GM10248 (cell line): ENCODE results near the gene PPP1R14C.
"Not testable (repeated sequence)": the region's sequence is repeated elsewhere in the genome, so short reads cannot be mapped to it uniquely, and the experiment has no call there.

Source experiments
- CTCF ChIA-PET: fragments of 300-600 bp; sonication (Branson Sonifier 250); formaldehyde crosslinking; extraction: SDS; loops from one replicate; lab custom pipeline; 2021; ENCODE audit warnings: antibody characterized with exemption; lab: Yijun Ruan, JAX
- POLR2A ChIA-PET: fragments of 350-650 bp; sonication (Branson Sonifier 250); formaldehyde crosslinking; extraction: SDS; loops from one replicate; lab custom pipeline; 2020; ENCODE audit warnings: antibody characterized with exemption; lab: Yijun Ruan, JAX
- DNase-seq: peaks from one replicate; pipeline ENCODE4 v3.0.0; 2012; ENCODE audit errors: extremely low spot score
- TF ChIP-seq, protein P1 (sequence below): IDR thresholded peaks from 2 replicates; pipeline ENCODE4 v1.5.1; 2012; ENCODE audit warnings: mild to moderate bottlenecking, low read depth; ENCODE audit errors: extremely low read depth, missing control alignments, control extremely low read depth

The PPP1R14C gene

GRCh38 chr6:150186129-150186898, 43.5 kb downstream of the PPP1R14C start:
- TF ChIP-seq, protein P1, sequence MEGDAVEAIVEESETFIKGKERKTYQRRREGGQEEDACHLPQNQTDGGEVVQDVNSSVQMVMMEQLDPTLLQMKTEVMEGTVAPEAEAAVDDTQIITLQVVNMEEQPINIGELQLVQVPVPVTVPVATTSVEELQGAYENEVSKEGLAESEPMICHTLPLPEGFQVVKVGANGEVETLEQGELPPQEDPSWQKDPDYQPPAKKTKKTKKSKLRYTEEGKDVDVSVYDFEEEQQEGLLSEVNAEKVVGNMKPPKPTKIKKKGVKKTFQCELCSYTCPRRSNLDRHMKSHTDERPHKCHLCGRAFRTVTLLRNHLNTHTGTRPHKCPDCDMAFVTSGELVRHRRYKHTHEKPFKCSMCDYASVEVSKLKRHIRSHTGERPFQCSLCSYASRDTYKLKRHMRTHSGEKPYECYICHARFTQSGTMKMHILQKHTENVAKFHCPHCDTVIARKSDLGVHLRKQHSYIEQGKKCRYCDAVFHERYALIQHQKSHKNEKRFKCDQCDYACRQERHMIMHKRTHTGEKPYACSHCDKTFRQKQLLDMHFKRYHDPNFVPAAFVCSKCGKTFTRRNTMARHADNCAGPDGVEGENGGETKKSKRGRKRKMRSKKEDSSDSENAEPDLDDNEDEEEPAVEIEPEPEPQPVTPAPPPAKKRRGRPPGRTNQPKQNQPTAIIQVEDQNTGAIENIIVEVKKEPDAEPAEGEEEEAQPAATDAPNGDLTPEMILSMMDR, result no peak
- ChIA-PET POLR2A (no interaction called here), CTCF (interaction anchor here (0.7 kb wide), 1 partner anchor 17 kb away, joined by 3 read pairs; no protein-coding TSS in a partner anchor)
- no peak for DNase-seq

GRCh38 chr6:150187433-150187832, 44.6 kb downstream of the PPP1R14C start:
- DNase-seq, CTCF ChIA-PET, POLR2A ChIA-PET: not testable (repeated sequence)

DNA sequence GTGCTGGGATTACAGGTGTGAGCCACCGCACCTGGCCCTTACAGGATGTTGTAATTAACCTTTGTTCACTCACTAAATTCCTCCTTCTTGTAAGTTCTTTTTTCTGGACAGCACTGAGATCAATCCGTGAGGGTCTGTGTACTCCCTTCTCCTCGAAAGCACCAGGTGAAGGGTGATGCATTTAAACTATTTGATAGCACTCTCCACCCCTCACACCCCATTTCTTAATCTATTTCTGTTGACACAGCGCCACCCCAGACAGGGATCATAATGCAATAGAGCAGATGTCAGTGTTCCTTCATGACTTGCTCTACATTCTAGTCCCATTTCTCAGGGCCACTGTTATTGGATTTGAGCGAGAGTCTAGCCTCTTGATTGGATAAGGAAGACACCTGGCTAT, 46.3 kb downstream of the PPP1R14C start:
- ChIA-PET CTCF (no interaction called here), POLR2A (no interaction called here)
- DNase-seq, result no peak
- TF ChIP-seq, protein P1, result no peak

DNA sequence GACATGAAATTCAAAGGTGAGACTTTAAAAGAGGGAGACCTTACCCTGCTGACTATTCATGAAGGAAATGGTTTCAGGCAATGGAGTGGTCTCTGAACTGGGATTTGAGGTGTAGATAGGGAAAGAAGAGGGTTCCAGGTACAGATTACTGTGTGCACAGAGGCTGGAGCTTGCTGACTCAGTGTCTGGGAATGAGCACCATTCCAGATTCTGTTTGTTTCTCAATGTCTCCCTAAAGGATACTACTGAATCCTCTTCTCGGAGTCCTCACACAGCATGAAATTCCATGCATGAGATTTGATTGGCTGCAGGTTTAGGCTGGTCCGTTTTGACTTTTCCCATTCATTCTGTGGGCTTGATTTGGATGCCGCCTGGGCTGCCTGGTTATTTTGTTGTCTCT, 49.0 kb downstream of the PPP1R14C start:
- no peak for DNase-seq
- TF ChIP-seq, protein P1, result no peak
- CTCF ChIA-PET, result no interaction called here
- POLR2A ChIA-PET, result no interaction called here

GRCh38 chr6:150194195-150194594, 51.4 kb downstream of the PPP1R14C start:
- CTCF ChIA-PET, result interaction anchor here (1.4 to 1.5 kb wide), 2 partner anchors 13 to 15 kb away, joined by 3 to 4 read pairs; no protein-coding TSS in a partner anchor
- POLR2A ChIA-PET, result no interaction called here
- no peak for DNase-seq
- TF ChIP-seq, protein P1, result no peak

DNA sequence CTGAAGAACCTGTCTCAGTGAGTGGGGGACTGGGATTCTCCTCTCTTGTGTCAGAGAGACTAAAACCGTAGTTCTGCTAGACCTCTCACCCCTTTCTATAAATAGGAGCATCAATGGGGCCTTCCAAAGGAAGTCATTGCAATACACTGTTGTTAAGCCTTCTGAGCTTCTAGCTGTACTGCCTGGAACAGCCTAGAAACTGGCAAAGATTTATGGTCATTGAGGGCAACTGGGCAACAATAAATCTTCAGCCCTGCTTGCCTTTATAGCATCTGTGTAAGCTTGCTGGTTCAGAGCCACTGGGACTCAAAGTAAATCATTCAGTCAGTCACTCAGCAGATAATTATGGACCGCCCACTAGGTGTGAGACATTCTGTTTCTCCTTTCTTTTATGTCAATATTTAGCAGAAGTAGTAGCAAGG, 53.2 kb downstream of the PPP1R14C start:
- DNase-seq, result no peak
- ChIA-PET POLR2A (no interaction called here), CTCF (interaction anchor here (0.8 kb wide), 1 partner anchor 385 kb away, joined by 4 read pairs; no protein-coding TSS in a partner anchor)
- TF ChIP-seq, protein P1, result no peak
